ENCODE results near the gene LARGE2. TPM values are rescaled to one million over a fixed set of nuclear protein-coding genes. Genes with fewer than 3 reads are reported as not detected.

LARGE2 gene
- total and polyA plus RNA-seq, 2 donors (not counting 3 experiments of a cell fraction or from before 2014, with no cell fraction given): 0.06 TPM; not detected in 1

- H3K4me3 ChIP-seq (replicated peaks in 1 of 3; ENCODE audit: insufficient read depth in 1 of 3, low read depth in 1 of 3, low read length in 3 of 3): no peak overlapping the region
These were observed 37.8 kb upstream of the LARGE2 start for GRCh38 chr11:45884596-45885185.

More at GRCh38 chr11:45884596-45885185, 37.8 kb upstream of the LARGE2 start:
- Histone ChIP-seq H4K20me1 (replicated peaks; ENCODE audit: control insufficient read depth, extremely low read depth, insufficient read depth, low read length) (no peaks in the 10 kb centered on the region), H3K27me3 (ENCODE audit: control insufficient read depth in 2 of 2, insufficient read depth in 2 of 2, low read length in 2 of 2) (peaks cover 2 to 5% of the 10 kb centered on the region in 2 experiments), H3K9me3 (replicated peaks; ENCODE audit: control insufficient read depth, insufficient read depth, low read length) (no peaks in the 10 kb centered on the region), H3K36me3 (ENCODE audit: control insufficient read depth in 2 of 2, extremely low read depth in 1 of 2, insufficient read depth in 2 of 2, low read length in 2 of 2) (no peaks in the 10 kb centered on the region), H3K9me1 (replicated peaks; ENCODE audit: control insufficient read depth, extremely low read depth, insufficient read depth, low read length) (no peaks in the 10 kb centered on the region), H3K9ac (replicated peaks; ENCODE audit: extremely low read depth, insufficient read depth, low read length) (no peak overlapping the region), H3K4me2 (ENCODE audit: insufficient read depth, low read length) (no peak overlapping the region), H3K4me1 (ENCODE audit: control insufficient read depth, extremely low read depth, insufficient read depth, low read length) (no peaks in the 10 kb centered on the region), H3K27ac (ENCODE audit: insufficient read depth, low read depth, low read length) (no peak overlapping the region), H3K79me2 (ENCODE audit: control insufficient read depth, insufficient read depth, low read length) (no peaks in the 10 kb centered on the region), H2AFZ (ENCODE audit: low read depth, low read length) (no peak overlapping the region)
- DNase-seq (ENCODE audit: low read depth, low spot score): no peak
- BruUV-seq (replicated peaks): no TSS peak
- intact Hi-C loops (cut with micrococcal nuclease): no loop called here
- ChIA-PET CTCF (interaction anchor here (3.7 kb wide), 1 partner anchor 12 kb away, joined by 16 read pairs; no protein-coding TSS in a partner anchor), POLR2A (no interaction called here)
- no peak for TF ChIP-seq MAX (IDR thresholded peaks at IDR 0.05; ENCODE audit: insufficient read depth, insufficient read length)
- TF ChIP-seq JUN (IDR thresholded peaks at IDR 0.05; ENCODE audit: borderline replicate concordance, insufficient read depth, insufficient read length, low read depth): no peak
- no peak for TF ChIP-seq FOS (IDR thresholded peaks at IDR 0.05; ENCODE audit: borderline replicate concordance, insufficient read depth, low read length)
- TF ChIP-seq GATA2 (IDR thresholded peaks at IDR 0.05; ENCODE audit: insufficient read depth, insufficient read length, low read depth, low read length): no peak
- TF ChIP-seq MYC (IDR thresholded peaks at IDR 0.05; ENCODE audit: low read depth, low read length): no peak
- no peak for TF ChIP-seq CTCF (IDR thresholded peaks at IDR 0.05; ENCODE audit: extremely low read depth in 1 of 2, insufficient read depth in 1 of 2, low read depth in 1 of 2, low read length in 2 of 2)
- TF ChIP-seq EZH2 (IDR thresholded peaks at IDR 0.05; ENCODE audit: borderline replicate concordance, low read depth, low read length, severe bottlenecking): no peak
- no peak for TF ChIP-seq POLR2A (IDR thresholded peaks at IDR 0.05; ENCODE audit: low read depth, low read length)
- TF ChIP-seq POLR2AphosphoS5 (IDR thresholded peaks at IDR 0.05; ENCODE audit: insufficient read depth, low read depth, low read length): no peak
- dilution Hi-C loops (cut with MboI; ENCODE audit: extremely low pct_ligation_motif_present, low sequenced_read_pairs): no loop called here
- FAIRE-seq: no peak

Data from endothelial cell of umbilical vein (primary cell).